Ovary (tissue), 9 donors: Measurements from ENCODE around the gene ATP5F1A. TPM values are rescaled to one million over a fixed set of nuclear protein-coding genes. Genes with fewer than 3 reads are reported as not detected.

ENCODE experiments used
- DNase-seq, 5 donors: peaks; one replicate each; pipeline ENCODE4 v3.0.0-alpha.2; 2019 to 2020
- H3K27ac ChIP-seq, 2 donors: fragments of 200-600 bp; one replicate each; pipeline versions ENCODE4 v1.5.1 to v1.8.0; 2019 to 2022
- H3K27me3 ChIP-seq: fragments of 200-600 bp; one replicate; pipeline ENCODE4 v1.8.0; 2022
- H3K36me3 ChIP-seq: fragments of 200-600 bp; sonication (generic); one replicate; pipeline ENCODE4 v1.5.1; 2019
- H3K4me1 ChIP-seq: one replicate; pipeline ENCODE4 v1.8.1; 2013; ENCODE audit warnings: mild to moderate bottlenecking, moderate library complexity; ENCODE audit not compliant: insufficient read depth
- H3K4me3 ChIP-seq: fragments of 200-600 bp; sonication (generic); one replicate; pipeline ENCODE4 v1.5.1; 2017
- H3K9me3 ChIP-seq, 2 donors: fragments of 200-600 bp in 1 of 2; sonication (generic) in 1 of 2; one replicate each; pipeline versions ENCODE4 v1.5.1 to v1.8.1; 2013 to 2019; ENCODE audit warnings: mild to moderate bottlenecking in 1 of 2, moderate library complexity in 1 of 2
- EP300 ChIP-seq: sonication (generic); formaldehyde crosslinking; IDR thresholded peaks from one replicate; pipeline ENCODE4 v1.6.1; 2017; ENCODE audit warnings: antibody characterized with exemption
- POLR2A ChIP-seq: fragments of 450-650 bp; IDR thresholded peaks from one replicate; pipeline ENCODE4 v1.6.1; 2017; ENCODE audit warnings: antibody characterized with exemption, mild to moderate bottlenecking, moderate library complexity
- WGBS, 3 donors: extraction: QIAGEN DNeasy Blood & Tissue Kit in 1 of 3; methylation state at CpG; one replicate each; pipeline versions ENCODE4 v1.1.5 to v1.1.7; 2013 to 2017; 5-methylcytosine and 5-hydroxymethylcytosine counted together
- intact Hi-C, 4 donors: fragments of 100-400 bp; cut with DNase I; formaldehyde crosslinking; loops; one replicate each; pipeline versions ENCODE4 v1.11.0 to v1.15.1; 2022 to 2023
- polyA plus RNA-seq, 2 donors: library from polyadenylated mRNA; stranded (reverse); fragments of 200-250 nt in 1 of 2; fragments of 350-450 nt in 1 of 2; fragmentation: Illumina TruSeq in 1 of 2; extraction: RNeasy Lipid Tissue Mini Kit (QIAGEN cat#74804) in 1 of 2; gene quantifications; one replicate each; pipeline ENCODE4 v1.2.3, GENCODE V29; 2013 to 2014
- total RNA-seq, 7 donors: library from RNA; depleted of rRNA in 2 of 7; stranded (reverse); fragments of >200 nt in 2 of 7; fragmentation: NEBNext Ultra II Directional in 3 of 7; extraction: Animal tissue kit (Norgen Biotek cat#: 25700) in 3 of 7; gene quantifications; one replicate each; pipeline versions ENCODE4 v1.1.0 to v1.2.4, GENCODE V29; 2016 to 2023
- TF ChIP-seq, protein P1 (sequence below), 3 donors: fragments of 450-650 bp in 2 of 3; fragments of 200-600 bp in 1 of 3; IDR thresholded peaks; one replicate each; pipeline versions ENCODE4 v1.5.1 to v1.8.0; 2016 to 2022; ENCODE audit warnings: antibody characterized with exemption in 3 of 3, mild to moderate bottlenecking in 1 of 3
- donor health status: DM: no; HTN: no; CAD: no; lungs with moderate emphysema.
- donor health status: DM: no; HTN: no; CAD: no.
- donor health status: Bipolar disorder and iron deficiency.
- donor health status: DM: yes; HTN: yes; CAD: no.
- donor health status: DM: no; HTN: no; CAD: no.
- donor health status: DM: yes; HTN: yes; CAD: no.

ATP5F1A gene
- total and polyA plus RNA-seq, 9 donors, result 251 to 409 (median 294) TPM

DNA sequence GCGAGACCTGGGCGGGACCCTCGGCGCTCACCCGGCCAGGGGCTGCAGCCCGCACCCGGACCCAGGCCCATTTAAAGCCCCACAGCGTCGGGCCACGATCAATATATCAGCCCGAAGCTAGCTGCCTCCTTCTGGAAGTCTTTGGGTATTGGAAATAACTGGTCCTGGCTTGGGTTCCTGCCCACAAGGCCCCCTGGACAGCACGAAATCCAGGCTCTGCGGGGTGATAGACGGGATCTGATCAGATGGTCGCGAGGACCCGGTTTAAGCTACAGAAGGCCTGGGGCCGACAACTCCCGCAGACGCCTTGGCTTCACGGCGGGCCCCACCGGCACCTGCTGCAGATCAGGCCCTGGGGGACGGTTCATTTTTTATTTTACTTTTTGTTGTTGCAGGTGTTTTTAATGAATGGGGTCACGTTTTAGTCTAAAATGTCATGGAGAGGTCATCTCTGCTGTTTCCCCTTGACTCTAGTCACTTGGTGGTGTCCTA, 25.7 kb downstream of the ATP5F1A start:
- intact Hi-C loops, result loop anchor here in 2 of 4 donors (10.0 kb wide), 2 partner anchors 108 to 408 kb away; partner anchors contain the start of gene EPG5 (in 1 of the 2)
- no peak for DNase-seq
- Histone ChIP-seq H3K36me3 (no peaks in the 10 kb centered on the region), H3K27ac (no peak overlapping the region), H3K27me3 (no peaks in the 10 kb centered on the region), H3K4me1 (peaks cover 9% of the 10 kb centered on the region), H3K9me3 (no peaks in the 10 kb centered on the region), H3K4me3 (peak overlapping the region; percentile 84)
- TF ChIP-seq EP300 (no peak), POLR2A (no peak)
- TF ChIP-seq, protein P1, sequence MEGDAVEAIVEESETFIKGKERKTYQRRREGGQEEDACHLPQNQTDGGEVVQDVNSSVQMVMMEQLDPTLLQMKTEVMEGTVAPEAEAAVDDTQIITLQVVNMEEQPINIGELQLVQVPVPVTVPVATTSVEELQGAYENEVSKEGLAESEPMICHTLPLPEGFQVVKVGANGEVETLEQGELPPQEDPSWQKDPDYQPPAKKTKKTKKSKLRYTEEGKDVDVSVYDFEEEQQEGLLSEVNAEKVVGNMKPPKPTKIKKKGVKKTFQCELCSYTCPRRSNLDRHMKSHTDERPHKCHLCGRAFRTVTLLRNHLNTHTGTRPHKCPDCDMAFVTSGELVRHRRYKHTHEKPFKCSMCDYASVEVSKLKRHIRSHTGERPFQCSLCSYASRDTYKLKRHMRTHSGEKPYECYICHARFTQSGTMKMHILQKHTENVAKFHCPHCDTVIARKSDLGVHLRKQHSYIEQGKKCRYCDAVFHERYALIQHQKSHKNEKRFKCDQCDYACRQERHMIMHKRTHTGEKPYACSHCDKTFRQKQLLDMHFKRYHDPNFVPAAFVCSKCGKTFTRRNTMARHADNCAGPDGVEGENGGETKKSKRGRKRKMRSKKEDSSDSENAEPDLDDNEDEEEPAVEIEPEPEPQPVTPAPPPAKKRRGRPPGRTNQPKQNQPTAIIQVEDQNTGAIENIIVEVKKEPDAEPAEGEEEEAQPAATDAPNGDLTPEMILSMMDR (IDR thresholded peaks at IDR 0.05), result no peak
- 11 to 18% (median 13%) methylated on average over 25 of the region's 25 CpGs for WGBS, 3 donors

DNA sequence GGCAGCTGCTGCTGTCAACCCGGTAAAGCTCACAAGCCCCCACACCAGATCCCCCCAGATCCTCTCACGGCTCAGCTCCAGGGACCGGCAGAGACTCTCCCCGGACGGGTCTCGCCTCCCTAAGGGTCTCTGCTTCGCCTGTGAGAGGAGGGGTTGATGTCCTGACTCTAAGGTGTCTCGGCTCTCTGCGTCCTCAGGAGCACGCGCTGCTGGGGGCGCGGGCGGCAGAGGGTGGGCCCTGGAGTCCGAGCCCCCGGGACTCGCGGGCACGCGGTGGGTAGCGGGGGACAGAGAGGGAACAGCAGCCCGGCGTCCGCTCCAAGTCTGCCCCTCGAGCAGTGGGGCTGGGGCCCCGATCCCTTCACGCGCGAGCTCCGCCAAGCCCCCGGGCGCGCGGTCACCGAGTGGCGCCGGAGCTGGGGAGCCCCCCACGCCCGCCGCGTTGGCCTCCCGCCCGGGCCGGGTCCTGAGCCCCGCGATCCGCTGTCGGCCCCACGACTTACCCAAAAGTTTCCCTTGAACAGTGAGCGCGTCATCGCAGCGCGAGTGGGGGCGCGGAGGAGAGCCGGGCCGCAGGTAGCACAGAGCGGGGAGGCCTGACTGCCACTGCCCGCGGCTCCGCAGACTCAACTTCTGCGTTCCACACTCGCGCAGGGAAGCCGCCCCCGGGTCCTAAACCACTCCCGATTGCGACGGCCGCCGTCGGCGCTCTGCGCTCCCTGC, 26.3 kb downstream of the ATP5F1A start, which contains the start of gene PSTPIP2:
PSTPIP2 (minus strand) TSS at position 608 of the 723 bp plus-strand sequence; CDS start at position 536, 72 bp downstream.
- TF ChIP-seq EP300, result no peak
- TF ChIP-seq, protein P1 (IDR thresholded peaks at IDR 0.05), result no peak
- TF ChIP-seq POLR2A, result no peak
- no peaks in the 10 kb centered on the region for H3K9me3 ChIP-seq
- H3K27me3 ChIP-seq, result no peaks in the 10 kb centered on the region
- peak within 1 kb of the TSS; percentile 84 for H3K4me3 ChIP-seq
- WGBS, 3 donors, result 0 to 1% (median 0%) methylated on average over 39 to 75 of the region's 75 CpGs
- intact Hi-C loops, result loop anchor here in 2 of 4 donors (10.0 kb wide), 2 partner anchors 107 to 407 kb away; partner anchors contain the start of gene EPG5 (in 1 of the 2)
- peak within 1 kb of the TSS in 1 of 2 donors; percentile 22 for H3K27ac ChIP-seq
- peaks cover 9% of the 10 kb centered on the region for H3K4me1 ChIP-seq
- H3K36me3 ChIP-seq, result no peaks in the 10 kb centered on the region
- DNase-seq, result peak; percentile 49 to 75 (median 69)

DNA sequence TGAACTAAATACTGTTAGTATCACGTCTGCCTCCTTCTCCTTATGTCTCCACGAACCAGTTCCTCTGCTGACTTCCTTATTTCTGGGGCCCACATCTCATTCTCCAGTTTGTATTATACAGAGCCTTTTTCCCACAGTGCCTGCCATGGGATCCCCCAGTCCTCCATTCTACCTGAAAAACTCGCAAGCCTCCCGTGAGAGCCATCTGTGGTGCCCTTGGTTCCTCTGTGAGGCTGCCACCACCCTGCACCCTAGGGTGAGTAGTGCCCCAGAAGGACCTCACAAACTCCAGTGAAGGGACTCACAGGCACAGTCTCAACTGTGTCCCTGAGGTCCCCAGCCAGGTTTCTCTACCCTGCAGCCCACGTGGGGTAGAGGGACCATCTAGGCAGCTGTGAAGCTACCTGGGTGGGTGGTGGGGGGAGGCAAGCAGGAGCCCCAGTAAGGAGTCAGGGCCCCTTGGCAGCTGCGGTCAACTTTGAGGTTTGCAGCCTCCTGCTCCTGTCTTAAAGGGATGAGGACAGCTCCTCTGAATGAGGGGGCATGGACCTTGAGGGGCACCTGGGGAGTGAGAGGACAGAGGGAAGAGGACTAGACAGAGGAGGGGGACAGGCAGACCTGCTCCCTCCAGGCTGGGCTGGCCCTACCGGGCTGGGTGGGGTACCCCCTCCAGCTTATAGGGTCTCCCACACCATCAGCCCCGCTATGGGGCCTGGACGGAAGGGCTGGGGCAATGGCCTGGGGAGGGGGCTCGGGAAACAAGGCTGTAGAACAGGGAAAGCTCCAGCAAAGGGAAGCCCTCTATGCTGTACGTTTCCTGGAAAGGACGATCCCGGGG, 27.1 kb downstream of the ATP5F1A start:
- no peaks in the 10 kb centered on the region for H3K27me3 ChIP-seq
- no peaks in the 10 kb centered on the region for H3K36me3 ChIP-seq
- H3K9me3 ChIP-seq, result no peaks in the 10 kb centered on the region
- peak overlapping the region; percentile 84 for H3K4me3 ChIP-seq
- H3K4me1 ChIP-seq, result peaks cover 9% of the 10 kb centered on the region
- 35 to 44% (median 36%) methylated on average over 13 of the region's 13 CpGs for WGBS, 3 donors
- no peak for DNase-seq
- TF ChIP-seq, protein P1 (IDR thresholded peaks at IDR 0.05), result no peak
- TF ChIP-seq POLR2A, result no peak
- TF ChIP-seq EP300, result no peak
- H3K27ac ChIP-seq, result peak overlapping the region in 1 of 2 donors; percentile 22
- intact Hi-C loops, result loop anchor here in 2 of 4 donors (10.0 kb wide), 2 partner anchors 106 to 406 kb away; partner anchors contain the start of gene EPG5 (in 1 of the 2)

DNA sequence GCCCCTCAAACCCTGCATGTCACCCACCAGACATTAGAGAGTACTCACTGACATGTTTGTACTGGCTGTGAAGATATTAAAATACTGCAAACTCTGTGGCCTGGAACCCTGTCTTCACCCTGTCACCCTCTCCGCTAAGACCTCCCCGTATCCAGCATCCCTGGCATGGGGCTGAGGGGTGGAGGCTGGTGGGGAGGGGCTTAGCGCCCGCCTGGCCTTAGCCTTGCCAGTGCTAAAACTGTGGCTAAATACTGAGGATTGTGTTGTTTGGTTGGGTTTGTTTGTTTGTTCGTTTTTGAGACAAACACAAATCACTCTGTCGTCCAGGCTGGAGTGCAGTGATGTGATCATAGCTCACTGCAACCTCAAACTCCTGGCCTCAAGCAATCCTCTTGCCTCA, 27.9 kb downstream of the ATP5F1A start:
- H3K27ac ChIP-seq, result no peak overlapping the region
- peaks cover 9% of the 10 kb centered on the region for H3K4me1 ChIP-seq
- intact Hi-C loops, result loop anchor here in 2 of 4 donors (10.0 kb wide), 2 partner anchors 105 to 405 kb away; partner anchors contain the start of gene EPG5 (in 1 of the 2)
- no peak for TF ChIP-seq EP300
- TF ChIP-seq POLR2A, result no peak
- TF ChIP-seq, protein P1 (IDR thresholded peaks at IDR 0.05), result no peak
- 81 to 93% (median 83%) methylated on average over 6 of the region's 6 CpGs for WGBS, 3 donors
- no peaks in the 10 kb centered on the region for H3K27me3 ChIP-seq
- no peaks in the 10 kb centered on the region for H3K9me3 ChIP-seq
- H3K4me3 ChIP-seq, result no peak overlapping the region
- no peak for DNase-seq
- no peaks in the 10 kb centered on the region for H3K36me3 ChIP-seq
